Measurements from ENCODE around the gene TMEFF2.

DNA sequence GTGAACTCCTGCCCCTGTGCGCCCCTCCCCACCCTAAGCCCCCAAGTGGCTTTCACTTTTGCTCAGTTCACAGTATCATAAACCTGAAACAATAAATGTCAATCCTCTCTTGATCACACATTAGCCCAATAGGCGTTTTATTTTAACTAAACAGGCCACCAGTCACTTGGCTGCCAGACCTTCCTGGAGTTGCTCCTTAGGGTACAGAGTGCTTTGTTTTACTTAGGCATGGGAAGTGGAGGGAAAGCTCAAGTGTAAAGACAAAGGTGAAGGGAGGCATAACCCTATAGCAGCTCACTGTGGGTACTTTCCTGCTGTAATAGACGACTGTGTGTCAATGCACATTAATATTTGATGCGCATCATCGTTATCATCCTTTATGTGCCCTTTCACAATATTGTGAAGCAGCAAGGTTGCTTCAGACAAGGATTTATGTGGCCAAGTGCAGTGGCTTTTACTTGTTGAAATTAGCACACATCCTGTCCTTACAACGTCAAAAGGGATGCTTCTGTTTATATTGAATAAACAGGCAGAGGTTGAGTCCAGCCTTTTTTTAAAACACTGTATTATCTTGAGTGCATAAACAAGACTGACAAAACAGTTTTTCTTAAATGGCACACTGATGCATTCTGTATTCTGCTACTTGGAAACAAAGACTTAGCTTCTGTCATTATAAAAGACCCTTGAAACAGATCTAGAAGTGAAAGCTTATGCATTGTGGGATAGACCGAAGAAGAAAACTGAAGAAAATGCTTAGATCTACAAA, 168.5 kb downstream of the TMEFF2 start:
- TF ChIP-seq, protein P1, sequence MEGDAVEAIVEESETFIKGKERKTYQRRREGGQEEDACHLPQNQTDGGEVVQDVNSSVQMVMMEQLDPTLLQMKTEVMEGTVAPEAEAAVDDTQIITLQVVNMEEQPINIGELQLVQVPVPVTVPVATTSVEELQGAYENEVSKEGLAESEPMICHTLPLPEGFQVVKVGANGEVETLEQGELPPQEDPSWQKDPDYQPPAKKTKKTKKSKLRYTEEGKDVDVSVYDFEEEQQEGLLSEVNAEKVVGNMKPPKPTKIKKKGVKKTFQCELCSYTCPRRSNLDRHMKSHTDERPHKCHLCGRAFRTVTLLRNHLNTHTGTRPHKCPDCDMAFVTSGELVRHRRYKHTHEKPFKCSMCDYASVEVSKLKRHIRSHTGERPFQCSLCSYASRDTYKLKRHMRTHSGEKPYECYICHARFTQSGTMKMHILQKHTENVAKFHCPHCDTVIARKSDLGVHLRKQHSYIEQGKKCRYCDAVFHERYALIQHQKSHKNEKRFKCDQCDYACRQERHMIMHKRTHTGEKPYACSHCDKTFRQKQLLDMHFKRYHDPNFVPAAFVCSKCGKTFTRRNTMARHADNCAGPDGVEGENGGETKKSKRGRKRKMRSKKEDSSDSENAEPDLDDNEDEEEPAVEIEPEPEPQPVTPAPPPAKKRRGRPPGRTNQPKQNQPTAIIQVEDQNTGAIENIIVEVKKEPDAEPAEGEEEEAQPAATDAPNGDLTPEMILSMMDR (IDR thresholded peaks at IDR 0.05), result no peak
- TF ChIP-seq POLR2A (IDR thresholded peaks at IDR 0.05), result no peak
